GM23338 (cell line): ENCODE results near the gene USP3. TPM values are rescaled to one million over a fixed set of nuclear protein-coding genes. Genes with fewer than 3 reads are reported as not detected.

ENCODE experiments used
- ATAC-seq: fragments of 200-7000 bp; cut with Tn5 transposase; 3 replicates; pipeline ENCODE4 v1.9.1; 2020
- DNase-seq: peaks from one replicate; pipeline ENCODE4 v3.0.0-alpha.2; 2015; ENCODE audit warnings: low spot score
- H2AFZ ChIP-seq: fragments of 200-600 bp; sonication (generic); 2 replicates; pipeline ENCODE4 v1.8.0; 2016; ENCODE audit warnings: antibody characterized with exemption, mild to moderate bottlenecking, moderate library complexity
- H3F3A ChIP-seq: fragments of 200-600 bp; sonication (generic); replicated peaks from 2 replicates; pipeline ENCODE4 v1.8.0; 2017; ENCODE audit warnings: antibody characterized with exemption, mixed run types, low read depth
- H3K27ac ChIP-seq: fragments of 200-600 bp; sonication (generic); 2 replicates; pipeline ENCODE4 v1.6.1; 2016; ENCODE audit warnings: low read depth
- H3K27me3 ChIP-seq: fragments of 200-600 bp; sonication (generic); 2 replicates; pipeline ENCODE4 v1.8.0; 2016; ENCODE audit warnings: mild to moderate bottlenecking, mixed run types, moderate library complexity; ENCODE audit not compliant: insufficient read depth
- H3K36me3 ChIP-seq: fragments of 200-600 bp; sonication (generic); 2 replicates; pipeline ENCODE4 v1.8.0; 2016; ENCODE audit warnings: mild to moderate bottlenecking; ENCODE audit not compliant: insufficient read depth
- H3K4me1 ChIP-seq: fragments of 200-600 bp; sonication (generic); 2 replicates; pipeline ENCODE4 v1.8.0; 2016; ENCODE audit warnings: mild to moderate bottlenecking, moderate library complexity; ENCODE audit not compliant: insufficient read depth
- H3K4me2 ChIP-seq: fragments of 200-600 bp; sonication (generic); 2 replicates; pipeline ENCODE4 v1.7.1; 2017; ENCODE audit warnings: mixed run types
- H3K4me3 ChIP-seq: fragments of 200-600 bp; sonication (generic); 2 replicates; pipeline ENCODE4 v1.6.1; 2016; ENCODE audit warnings: mixed run types
- H3K79me2 ChIP-seq: fragments of 200-600 bp; sonication (generic); replicated peaks from 2 replicates; pipeline ENCODE4 v1.8.0; 2017; ENCODE audit warnings: mild to moderate bottlenecking; ENCODE audit not compliant: insufficient read depth
- H3K9me2 ChIP-seq: fragments of 200-600 bp; sonication (generic); 2 replicates; pipeline ENCODE4 v1.8.0; 2017; ENCODE audit not compliant: insufficient read depth
- H4K20me1 ChIP-seq: fragments of 200-600 bp; sonication (generic); replicated peaks from 2 replicates; pipeline ENCODE4 v1.8.0; 2017; ENCODE audit warnings: mild to moderate bottlenecking; ENCODE audit not compliant: insufficient read depth
- H3K27ac Mint-ChIP-seq: 2 replicates; pipeline ENCODE4 v1.8.0; 2020; ENCODE audit warnings: inconsistent platforms, mild to moderate bottlenecking, moderate library complexity, mixed read lengths
- H3K27me3 Mint-ChIP-seq: 3 replicates; pipeline ENCODE4 v1.8.0; 2022; ENCODE audit warnings: low read depth, mild to moderate bottlenecking, moderate library complexity, mixed read lengths, inconsistent platforms; ENCODE audit not compliant: insufficient read depth, poor library complexity
- H3K36me3 Mint-ChIP-seq: 3 replicates; pipeline ENCODE4 v1.8.0; 2021; ENCODE audit warnings: low read depth, mild to moderate bottlenecking, inconsistent platforms, moderate library complexity, mixed read lengths
- H3K4me1 Mint-ChIP-seq: 3 replicates; pipeline ENCODE4 v1.8.0; 2020; ENCODE audit warnings: mild to moderate bottlenecking, inconsistent platforms, mixed read lengths
- H3K4me3 Mint-ChIP-seq: 3 replicates; pipeline ENCODE4 v1.8.0; 2021; ENCODE audit warnings: moderate library complexity, mild to moderate bottlenecking, inconsistent platforms, mixed read lengths
- H3K9me3 Mint-ChIP-seq: 3 replicates; pipeline ENCODE4 v1.8.0; 2020; ENCODE audit warnings: moderate library complexity, mild to moderate bottlenecking, inconsistent platforms, mixed read lengths
- CREB1 ChIP-seq: fragments of 250-450 bp; sonication (Bioruptor Pico); IDR thresholded peaks from 2 replicates; pipeline ENCODE4 v1.5.0; 2020; ENCODE audit warnings: low read depth, mild to moderate bottlenecking, moderate library complexity
- EZH2phosphoT487 ChIP-seq: fragments of 200-600 bp; sonication (generic); IDR thresholded peaks from one replicate; pipeline ENCODE4 v1.8.1; 2018; ENCODE audit warnings: antibody characterized with exemption; ENCODE audit not compliant: unreplicated experiment
- JUNB ChIP-seq: IDR thresholded peaks from one replicate; pipeline ENCODE4 v1.6.1; 2016; ENCODE audit warnings: antibody characterized with exemption; ENCODE audit not compliant: unreplicated experiment
- POLR2AphosphoS5 ChIP-seq: IDR thresholded peaks from 2 replicates; pipeline ENCODE4 v1.6.1; 2016; ENCODE audit warnings: antibody characterized with exemption, low read depth
- REST ChIP-seq: IDR thresholded peaks from one replicate; pipeline ENCODE4 v1.6.1; 2018; ENCODE audit warnings: antibody characterized with exemption; ENCODE audit not compliant: unreplicated experiment
- STAT1 ChIP-seq: IDR thresholded peaks from one replicate; pipeline ENCODE4 v1.6.1; 2016; ENCODE audit warnings: antibody characterized with exemption; ENCODE audit not compliant: unreplicated experiment
- ZNF114 ChIP-seq: fragments of 250-450 bp; sonication (Bioruptor Pico); IDR thresholded peaks from 2 replicates; pipeline ENCODE4 v1.5.0; 2020; ENCODE audit warnings: mild to moderate bottlenecking, moderate library complexity
- polyA plus RNA-seq: library from polyadenylated mRNA; unstranded; fragments of >200 nt; fragmentation: Nextera tagmentation; extraction: Ambion mirVana; gene quantifications from 2 replicates; pipeline ENCODE4 v1.2.1, GENCODE V29; 2016
- total RNA-seq: library from RNA; depleted of rRNA; stranded (reverse); fragments of >200 nt; shearing (Covaris generic); gene quantifications from 2 replicates; pipeline ENCODE4 v1.2.3, GENCODE V29; 2014
- TF ChIP-seq, protein P1 (sequence below): IDR thresholded peaks from 2 replicates; pipeline ENCODE4 v1.6.1; 2016; ENCODE audit warnings: antibody characterized with exemption

Gene USP3
- total and polyA plus RNA-seq, 2 experiments from 2014 or later = 9.7 to 9.9 TPM

DNA sequence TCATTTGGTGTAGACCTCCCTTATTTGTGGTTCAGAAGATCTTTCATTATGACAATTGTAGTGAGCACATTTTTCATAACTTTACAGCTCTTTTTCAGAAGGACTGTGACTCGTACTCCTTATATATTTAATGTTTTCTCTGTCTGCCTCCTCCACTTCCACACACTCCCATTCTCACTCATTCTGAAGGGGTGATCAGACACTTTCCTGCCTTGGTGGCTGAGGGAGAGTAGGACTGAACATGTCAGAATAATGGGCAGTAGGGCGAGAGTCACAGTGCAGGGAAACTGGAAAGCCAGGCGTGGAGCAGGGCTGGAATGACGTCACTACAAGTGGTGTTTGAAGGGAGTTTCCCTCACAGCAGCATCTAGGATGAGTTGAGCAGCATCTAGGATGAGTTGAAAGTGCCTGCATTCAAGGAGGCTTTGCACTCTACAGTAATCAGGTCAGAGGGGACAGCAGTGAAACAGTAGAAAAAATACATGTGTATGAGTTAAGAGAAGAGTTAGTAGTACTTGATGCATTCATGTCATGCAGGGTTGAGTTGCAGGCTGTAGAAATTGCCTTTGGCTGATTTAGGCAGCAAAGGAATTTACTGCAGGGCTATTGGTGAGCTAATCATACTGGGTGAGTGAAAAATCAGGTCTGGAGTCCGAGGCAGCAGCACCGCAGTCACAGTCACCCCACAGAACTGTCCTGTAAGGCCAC lies 56.5 kb downstream of the USP3 start:
- Histone ChIP-seq H2AFZ (no peak overlapping the region), H3K4me3 (no peak overlapping the region), H3K4me1 (peaks cover 33% of the 10 kb centered on the region), H3K36me3 (no peaks in the 10 kb centered on the region), H3K79me2 (no peaks in the 10 kb centered on the region), H4K20me1 (no peaks in the 10 kb centered on the region), H3K27ac (peak overlapping the region; percentile 65; the same call in 1 of the 2 replicates), H3F3A (no peaks in the 10 kb centered on the region), H3K4me2 (peak overlapping the region; percentile 40), H3K27me3 (no peaks in the 10 kb centered on the region), H3K9me2 (no peaks in the 10 kb centered on the region)
- peak; percentile 62 for ATAC-seq
- no peak overlapping the region; the same call in 2 of the 3 replicates for H3K4me3 Mint-ChIP-seq
- H3K4me1 Mint-ChIP-seq = peaks cover 44% of the 10 kb centered on the region
- H3K27ac Mint-ChIP-seq = no peak overlapping the region
- peak; percentile 48 for DNase-seq
- peaks cover 7% of the 10 kb centered on the region for H3K27me3 Mint-ChIP-seq
- no peaks in the 10 kb centered on the region for H3K9me3 Mint-ChIP-seq
- peaks cover 2% of the 10 kb centered on the region; the same call in 1 of the 3 replicates for H3K36me3 Mint-ChIP-seq
- TF ChIP-seq REST (no peak), POLR2AphosphoS5 (no peak), STAT1 (no peak), JUNB (no peak), EZH2phosphoT487 (no peak), CREB1 (peak; percentile 65), ZNF114 (CRISPR knock-in tag) (no peak)

DNA sequence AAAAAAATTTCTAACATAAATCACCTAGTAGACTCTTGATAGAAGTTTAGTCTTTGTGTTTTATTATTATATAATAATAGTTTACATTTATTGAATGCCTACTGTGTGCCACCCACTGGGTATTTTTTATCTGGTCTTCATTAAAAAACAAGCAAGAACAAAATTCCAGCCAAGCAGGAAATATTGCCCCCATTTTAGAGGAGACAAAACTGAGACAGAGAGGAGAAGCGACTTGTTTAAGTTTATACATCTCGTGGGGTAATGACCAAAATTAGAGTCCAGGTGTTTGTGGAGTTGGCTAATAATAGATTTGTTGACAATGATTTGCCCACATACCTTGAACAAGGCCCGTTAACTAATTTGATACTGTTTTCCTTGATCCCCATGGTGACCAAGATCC lies 59.7 kb downstream of the USP3 start:
- no peak overlapping the region for H2AFZ ChIP-seq
- no peak overlapping the region for H3K4me2 ChIP-seq
- no peaks in the 10 kb centered on the region for H3K9me2 ChIP-seq
- H3K27me3 ChIP-seq = no peaks in the 10 kb centered on the region
- Mint-ChIP-seq H3K27ac (no peak overlapping the region), H3K4me3 (no peak overlapping the region), H3K9me3 (no peaks in the 10 kb centered on the region), H3K4me1 (peaks cover 32% of the 10 kb centered on the region), H3K27me3 (peaks cover 3% of the 10 kb centered on the region), H3K36me3 (peaks cover 2% of the 10 kb centered on the region; the same call in 1 of the 3 replicates)
- H3K4me3 ChIP-seq = no peak overlapping the region
- H3F3A ChIP-seq = no peaks in the 10 kb centered on the region
- no peak for ATAC-seq
- H3K36me3 ChIP-seq = no peaks in the 10 kb centered on the region
- no peak for DNase-seq
- no peaks in the 10 kb centered on the region for H3K79me2 ChIP-seq
- peaks cover 26% of the 10 kb centered on the region for H3K4me1 ChIP-seq
- H3K27ac ChIP-seq = no peak overlapping the region
- no peaks in the 10 kb centered on the region for H4K20me1 ChIP-seq
- no peak for TF ChIP-seq JUNB
- TF ChIP-seq REST = no peak
- no peak for TF ChIP-seq POLR2AphosphoS5
- no peak for TF ChIP-seq STAT1
- TF ChIP-seq, protein P1, sequence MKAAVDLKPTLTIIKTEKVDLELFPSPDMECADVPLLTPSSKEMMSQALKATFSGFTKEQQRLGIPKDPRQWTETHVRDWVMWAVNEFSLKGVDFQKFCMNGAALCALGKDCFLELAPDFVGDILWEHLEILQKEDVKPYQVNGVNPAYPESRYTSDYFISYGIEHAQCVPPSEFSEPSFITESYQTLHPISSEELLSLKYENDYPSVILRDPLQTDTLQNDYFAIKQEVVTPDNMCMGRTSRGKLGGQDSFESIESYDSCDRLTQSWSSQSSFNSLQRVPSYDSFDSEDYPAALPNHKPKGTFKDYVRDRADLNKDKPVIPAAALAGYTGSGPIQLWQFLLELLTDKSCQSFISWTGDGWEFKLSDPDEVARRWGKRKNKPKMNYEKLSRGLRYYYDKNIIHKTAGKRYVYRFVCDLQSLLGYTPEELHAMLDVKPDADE = no peak
